ENCODE results near the gene SORCS3.

The SORCS3 gene

DNA sequence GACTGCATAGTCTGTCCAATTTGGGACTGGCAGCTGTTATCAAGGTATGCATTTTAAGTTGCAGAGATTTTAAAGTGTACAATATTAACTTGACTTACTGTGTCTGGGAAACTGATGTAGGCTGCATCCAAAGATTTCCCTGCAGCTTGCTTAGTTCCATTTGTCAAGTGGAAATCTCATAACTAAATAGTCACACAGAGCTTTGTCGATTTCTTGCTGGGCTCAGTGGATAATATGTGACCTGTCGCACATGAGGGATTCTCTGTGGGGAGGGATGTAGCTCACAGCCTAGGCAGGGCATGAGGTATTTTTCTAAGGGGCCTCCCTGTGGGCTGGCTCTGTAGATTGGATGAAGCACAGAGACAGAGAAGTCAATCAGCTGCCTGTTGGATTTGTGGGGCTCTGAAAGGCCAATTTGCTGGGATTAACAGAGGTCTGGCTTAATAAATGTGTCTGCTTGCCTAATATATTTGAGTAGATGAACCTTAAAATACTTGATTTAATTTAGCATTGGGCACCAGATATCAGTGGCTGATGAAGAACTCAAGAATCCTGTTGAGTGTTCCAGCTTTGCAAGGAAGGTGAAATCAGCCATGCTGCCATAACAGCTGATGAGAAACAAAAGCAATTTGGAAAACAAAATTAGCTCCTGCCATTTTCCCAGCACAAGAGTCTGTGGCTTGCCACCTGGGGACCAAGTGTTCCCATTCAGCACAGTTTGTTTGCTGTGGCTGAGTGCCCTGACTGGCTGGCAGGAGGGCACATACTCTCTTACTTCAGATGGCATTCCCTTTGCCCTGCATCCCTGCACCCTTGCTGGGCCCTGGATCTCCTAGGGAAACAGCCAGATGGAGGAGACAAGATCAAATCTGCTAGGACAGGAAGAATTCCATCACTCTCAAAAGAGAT is 598.5 kb downstream of the SORCS3 start:
- no peak for DNase-seq (ENCODE audit: low read depth)
- TF ChIP-seq, protein P1, sequence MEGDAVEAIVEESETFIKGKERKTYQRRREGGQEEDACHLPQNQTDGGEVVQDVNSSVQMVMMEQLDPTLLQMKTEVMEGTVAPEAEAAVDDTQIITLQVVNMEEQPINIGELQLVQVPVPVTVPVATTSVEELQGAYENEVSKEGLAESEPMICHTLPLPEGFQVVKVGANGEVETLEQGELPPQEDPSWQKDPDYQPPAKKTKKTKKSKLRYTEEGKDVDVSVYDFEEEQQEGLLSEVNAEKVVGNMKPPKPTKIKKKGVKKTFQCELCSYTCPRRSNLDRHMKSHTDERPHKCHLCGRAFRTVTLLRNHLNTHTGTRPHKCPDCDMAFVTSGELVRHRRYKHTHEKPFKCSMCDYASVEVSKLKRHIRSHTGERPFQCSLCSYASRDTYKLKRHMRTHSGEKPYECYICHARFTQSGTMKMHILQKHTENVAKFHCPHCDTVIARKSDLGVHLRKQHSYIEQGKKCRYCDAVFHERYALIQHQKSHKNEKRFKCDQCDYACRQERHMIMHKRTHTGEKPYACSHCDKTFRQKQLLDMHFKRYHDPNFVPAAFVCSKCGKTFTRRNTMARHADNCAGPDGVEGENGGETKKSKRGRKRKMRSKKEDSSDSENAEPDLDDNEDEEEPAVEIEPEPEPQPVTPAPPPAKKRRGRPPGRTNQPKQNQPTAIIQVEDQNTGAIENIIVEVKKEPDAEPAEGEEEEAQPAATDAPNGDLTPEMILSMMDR (IDR thresholded peaks at IDR 0.05; ENCODE audit: low read length, missing control alignments), result no peak
- no peak overlapping the region for H3K4me3 ChIP-seq (replicated peaks; ENCODE audit: low read depth, low read length)

DNA sequence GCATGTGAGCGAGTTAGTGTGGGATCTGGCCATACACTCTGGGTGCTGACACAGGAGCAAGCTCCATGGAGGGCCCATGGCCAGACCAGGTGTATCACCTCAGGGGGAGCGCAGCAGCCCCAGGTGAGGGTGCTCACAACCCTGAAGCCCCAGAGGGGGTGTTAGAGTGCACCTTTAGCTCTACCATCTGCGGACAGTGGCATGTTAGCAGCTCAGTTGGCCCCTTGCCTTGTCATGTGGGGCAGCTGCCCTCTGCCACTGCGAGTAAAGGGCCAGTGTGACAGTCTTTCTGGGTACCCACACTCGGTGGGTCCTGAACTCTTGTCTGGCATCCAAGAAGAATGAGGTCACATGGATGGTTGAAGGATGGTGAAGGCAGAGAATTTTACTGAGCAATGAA is 600.2 kb downstream of the SORCS3 start:
- TF ChIP-seq, protein P1 (IDR thresholded peaks at IDR 0.05; ENCODE audit: low read length, missing control alignments), result no peak
- no peak for DNase-seq (ENCODE audit: low read depth)
- no peak overlapping the region for H3K4me3 ChIP-seq (replicated peaks; ENCODE audit: low read depth, low read length)

DNA sequence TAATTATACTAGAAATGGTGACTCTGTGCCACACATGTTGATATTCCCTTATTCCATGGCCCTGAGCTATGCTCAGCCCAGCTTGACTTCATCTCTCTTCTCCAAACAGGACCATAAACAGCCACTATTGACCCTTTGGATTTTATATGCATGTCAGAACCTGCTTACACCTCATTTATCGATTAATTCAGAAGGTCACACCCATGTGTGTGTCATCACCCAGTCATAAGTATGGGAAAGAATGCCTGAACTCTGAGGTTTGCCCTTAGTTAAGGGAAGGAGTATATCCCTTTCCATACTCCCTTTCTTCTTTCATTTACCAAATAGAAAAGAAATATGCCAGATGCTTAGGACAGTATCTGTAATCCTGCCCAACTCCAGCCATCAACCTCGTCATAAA is 602.3 kb downstream of the SORCS3 start:
- no peak for DNase-seq (ENCODE audit: low read depth)

DNA sequence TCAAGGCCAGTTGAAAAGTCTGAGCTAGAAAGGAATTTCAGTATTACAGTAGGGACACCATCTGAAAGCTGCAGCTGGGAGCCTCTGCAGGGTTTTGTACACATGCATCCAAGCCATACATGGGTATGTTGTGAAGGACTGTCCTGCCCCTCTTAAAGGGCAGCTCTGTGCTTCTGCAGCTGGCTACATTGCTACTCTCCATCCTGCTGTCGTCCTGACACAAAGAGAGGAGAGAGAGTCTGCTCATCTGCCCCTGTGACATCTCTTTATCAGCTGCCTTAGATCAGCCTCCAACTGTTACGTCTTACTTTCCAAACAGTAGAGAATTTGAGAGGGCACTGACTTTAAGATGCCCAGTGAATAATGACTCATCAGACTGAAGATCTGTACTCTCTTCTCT is 602.7 kb downstream of the SORCS3 start:
- TF ChIP-seq, protein P1 (IDR thresholded peaks at IDR 0.05; ENCODE audit: low read length, missing control alignments), result no peak
- H3K4me3 ChIP-seq (replicated peaks; ENCODE audit: low read depth, low read length), result no peak overlapping the region
- DNase-seq (ENCODE audit: low read depth), result no peak

More for the DNA sequence above, 602.3 kb downstream of the SORCS3 start:
- TF ChIP-seq, protein P1 (IDR thresholded peaks at IDR 0.05; ENCODE audit: low read length, missing control alignments), result no peak
- H3K4me3 ChIP-seq (replicated peaks; ENCODE audit: low read depth, low read length), result no peak overlapping the region

DNA sequence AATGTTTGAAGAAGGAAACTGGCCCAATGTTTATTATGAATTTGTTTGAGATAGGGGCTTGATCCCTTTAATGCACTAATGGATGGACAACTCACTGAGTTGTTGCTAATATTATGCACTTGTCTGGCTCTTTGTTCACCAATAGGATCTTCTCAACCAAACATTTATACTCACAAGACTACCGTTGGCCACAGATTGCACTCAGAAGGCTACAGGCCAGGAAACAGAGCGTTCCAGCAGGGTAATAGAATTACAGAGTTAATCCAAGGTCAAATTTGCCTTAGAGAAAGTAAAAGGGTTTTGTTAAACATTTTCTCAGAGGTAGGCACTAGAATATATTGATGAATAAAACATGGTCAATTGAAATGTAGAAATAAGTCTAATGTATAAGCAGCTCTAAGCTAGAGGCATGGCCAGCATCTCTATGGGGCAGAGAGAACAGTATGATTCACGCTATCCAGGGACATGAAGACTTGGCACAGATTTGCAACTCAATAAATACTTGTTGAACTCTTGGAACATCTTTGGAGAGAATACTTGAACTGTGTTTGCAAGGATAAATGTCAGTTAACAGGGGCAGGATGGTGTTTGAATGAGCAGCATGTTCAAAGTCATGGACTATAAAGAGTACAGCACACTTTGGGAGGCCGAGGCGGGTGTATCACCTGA is 606.9 kb downstream of the SORCS3 start:
- TF ChIP-seq, protein P1 (IDR thresholded peaks at IDR 0.05; ENCODE audit: low read length, missing control alignments), result no peak
- DNase-seq (ENCODE audit: low read depth), result no peak

DNA sequence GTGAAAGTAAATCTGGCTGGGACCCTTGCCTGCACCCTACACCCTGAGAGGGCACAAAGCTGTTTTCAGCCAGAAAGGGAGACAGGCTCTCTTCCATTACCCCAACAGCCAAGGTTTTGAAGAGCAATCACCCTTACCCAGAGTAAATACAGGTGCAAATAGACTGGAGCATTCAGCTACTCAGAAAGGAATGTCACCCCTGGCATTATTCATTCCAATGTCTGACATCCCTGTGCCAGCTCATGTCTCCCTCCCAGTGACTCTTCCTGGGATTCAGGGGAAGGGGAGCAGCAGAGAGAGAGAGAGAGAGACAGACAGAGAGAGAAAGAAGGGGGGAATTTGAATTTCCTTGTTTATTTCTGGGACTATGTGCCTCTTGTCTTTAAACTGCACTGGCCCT is 611.8 kb downstream of the SORCS3 start:
- TF ChIP-seq, protein P1 (IDR thresholded peaks at IDR 0.05; ENCODE audit: low read length, missing control alignments), result no peak
- H3K4me3 ChIP-seq (replicated peaks; ENCODE audit: low read depth, low read length), result no peak overlapping the region
- DNase-seq (ENCODE audit: low read depth), result no peak

More for the DNA sequence above, 606.9 kb downstream of the SORCS3 start:
- no peak overlapping the region for H3K4me3 ChIP-seq (replicated peaks; ENCODE audit: low read depth, low read length)
